HEK293T (cell line): ENCODE data around the gene FNBP1L.

Experiments
- ARNT ChIP-seq: fragments of 450-650 bp; IDR thresholded peaks from 2 replicates; pipeline ENCODE4 v1.6.1; 2017; ENCODE audit warnings: mild to moderate bottlenecking
- BHLHE40 ChIP-seq: fragments of 450-650 bp; IDR thresholded peaks from 2 replicates; pipeline ENCODE4 v1.6.1; 2016; ENCODE audit warnings: mild to moderate bottlenecking, moderate library complexity, borderline replicate concordance
- CTBP1 ChIP-seq: fragments of 450-650 bp; IDR thresholded peaks from 2 replicates; pipeline ENCODE4 v1.6.1; 2016; ENCODE audit warnings: borderline replicate concordance
- ELF4 ChIP-seq: fragments of 450-650 bp; IDR thresholded peaks from 2 replicates; pipeline ENCODE4 v1.6.1; 2017; ENCODE audit warnings: antibody characterized with exemption
- FOXA1 ChIP-seq: fragments of 450-650 bp; IDR thresholded peaks from 2 replicates; pipeline ENCODE4 v1.6.1; 2016; ENCODE audit warnings: mild to moderate bottlenecking
- FOXK2 ChIP-seq: fragments of 450-650 bp; IDR thresholded peaks from 2 replicates; pipeline ENCODE4 v1.6.1; 2016; ENCODE audit warnings: mild to moderate bottlenecking
- FOXM1 ChIP-seq: fragments of 450-650 bp; IDR thresholded peaks from 2 replicates; pipeline ENCODE4 v1.6.1; 2017; ENCODE audit warnings: mild to moderate bottlenecking, borderline replicate concordance
- HDGF ChIP-seq: fragments of 450-650 bp; IDR thresholded peaks from 2 replicates; pipeline ENCODE4 v1.6.1; 2017; ENCODE audit warnings: antibody characterized with exemption, borderline replicate concordance
- L3MBTL2 ChIP-seq: fragments of 450-650 bp; conservative IDR thresholded peaks from 2 replicates; pipeline ENCODE4 v1.6.1; 2016; ENCODE audit warnings: mild to moderate bottlenecking
- LEF1 ChIP-seq: fragments of 450-650 bp; IDR thresholded peaks from 2 replicates; pipeline ENCODE4 v1.6.1; 2017; ENCODE audit warnings: mild to moderate bottlenecking, borderline replicate concordance
- SP1 ChIP-seq: fragments of 450-650 bp; IDR thresholded peaks from 2 replicates; pipeline ENCODE4 v1.6.1; 2017
- SUZ12 ChIP-seq: fragments of 450-650 bp; IDR thresholded peaks from 2 replicates; pipeline ENCODE4 v1.6.1; 2016; ENCODE audit warnings: mild to moderate bottlenecking
- TARDBP ChIP-seq: fragments of 450-650 bp; IDR thresholded peaks from 2 replicates; pipeline ENCODE4 v1.6.1; 2016
- TF ChIP-seq, protein P1 (sequence below): fragments of 450-650 bp; IDR thresholded peaks from 2 replicates; pipeline ENCODE4 v1.6.1; 2016

GRCh38 chr1:93569489-93569888 lies 121.6 kb downstream of the FNBP1L start:
- TF ChIP-seq SP1 (no peak), SUZ12 (no peak), ARNT (no peak), HDGF (no peak), BHLHE40 (no peak), TARDBP (no peak), FOXK2 (no peak), L3MBTL2 (no peak), ELF4 (no peak), CTBP1 (no peak), LEF1 (no peak), FOXM1 (no peak), FOXA1 (no peak)
- TF ChIP-seq, protein P1, sequence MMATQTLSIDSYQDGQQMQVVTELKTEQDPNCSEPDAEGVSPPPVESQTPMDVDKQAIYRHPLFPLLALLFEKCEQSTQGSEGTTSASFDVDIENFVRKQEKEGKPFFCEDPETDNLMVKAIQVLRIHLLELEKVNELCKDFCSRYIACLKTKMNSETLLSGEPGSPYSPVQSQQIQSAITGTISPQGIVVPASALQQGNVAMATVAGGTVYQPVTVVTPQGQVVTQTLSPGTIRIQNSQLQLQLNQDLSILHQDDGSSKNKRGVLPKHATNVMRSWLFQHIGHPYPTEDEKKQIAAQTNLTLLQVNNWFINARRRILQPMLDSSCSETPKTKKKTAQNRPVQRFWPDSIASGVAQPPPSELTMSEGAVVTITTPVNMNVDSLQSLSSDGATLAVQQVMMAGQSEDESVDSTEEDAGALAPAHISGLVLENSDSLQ, result no peak
